Stomach (tissue), 9 donors: Measurements from ENCODE around the gene KRTAP20-3. TPM values are rescaled to one million over a fixed set of nuclear protein-coding genes. Genes with fewer than 3 reads are reported as not detected.

ENCODE experiments used
- DNase-seq, 2 donors: peaks; one replicate each; pipeline versions ENCODE4 v3.0.0 to v3.0.0-alpha.2; 2013 to 2019
- H3K27ac ChIP-seq, 5 donors: fragments of 200-600 bp in 4 of 5; sonication (generic) in 4 of 5; one replicate each; pipeline ENCODE4 v1.5.1; 2013 to 2019; ENCODE audit warnings: mild to moderate bottlenecking in 1 of 5, moderate library complexity in 1 of 5
- H3K27me3 ChIP-seq, 3 donors: fragments of 200-600 bp; sonication (generic); one replicate each; pipeline ENCODE4 v1.5.1; 2017 to 2019; ENCODE audit warnings: mixed run types in 1 of 3
- H3K36me3 ChIP-seq, 4 donors: fragments of 200-600 bp; sonication (generic); 1 replicate in 3 of 4; 2 replicates in 1 of 4; pipeline ENCODE4 v1.5.1; 2016 to 2019
- H3K4me1 ChIP-seq, 4 donors: fragments of 200-600 bp; sonication (generic); one replicate each; pipeline ENCODE4 v1.5.1; 2016 to 2019
- H3K4me3 ChIP-seq, 4 donors: fragments of 200-600 bp; sonication (generic) in 3 of 4; one replicate each; pipeline ENCODE4 v1.5.1; 2016 to 2019; ENCODE audit warnings: mild to moderate bottlenecking in 1 of 4
- H3K9me3 ChIP-seq, 4 donors: fragments of 200-600 bp; sonication (generic); one replicate each; pipeline ENCODE4 v1.5.1; 2016 to 2019
- CTCF ChIP-seq, 7 experiments: fragments of 450-650 bp in 4 of 7; fragments of 200-600 bp in 3 of 7; sonication (generic) in 3 of 7; IDR thresholded peaks; one replicate each; pipeline ENCODE4 v1.5.1; 2016 to 2019; ENCODE audit warnings: antibody characterized with exemption in 7 of 7, control low read depth in 2 of 7, mild to moderate bottlenecking in 1 of 7
- EP300 ChIP-seq: sonication (generic); formaldehyde crosslinking; IDR thresholded peaks from one replicate; pipeline ENCODE4 v1.6.1; 2017; ENCODE audit warnings: antibody characterized with exemption
- POLR2A ChIP-seq, 4 donors: fragments of 450-650 bp; IDR thresholded peaks; one replicate each; pipeline ENCODE4 v1.6.1; 2016; ENCODE audit warnings: antibody characterized with exemption in 4 of 4, control low read depth in 2 of 4, mild to moderate bottlenecking in 1 of 4, moderate library complexity in 1 of 4
- POLR2AphosphoS5 ChIP-seq, 3 donors: sonication (generic); formaldehyde crosslinking; IDR thresholded peaks; one replicate each; pipeline ENCODE4 v1.6.1; 2016; ENCODE audit warnings: antibody characterized with exemption in 3 of 3
- WGBS, 5 donors: extraction: QIAGEN DNeasy Blood & Tissue Kit in 3 of 5; methylation state at CpG; one replicate each; pipeline versions ENCODE4 v1.1.5 to v1.1.7; 2013 to 2018; 5-methylcytosine and 5-hydroxymethylcytosine counted together
- intact Hi-C: fragments of 100-400 bp; cut with DNase I; formaldehyde crosslinking; loops from one replicate; pipeline ENCODE4 v1.15.1; 2023; ENCODE audit warnings: low total_unique reads
- polyA plus RNA-seq, 3 donors: library from polyadenylated mRNA; stranded (reverse); fragments of 200-250 nt; gene quantifications; one replicate each; pipeline ENCODE4 v1.2.3, GENCODE V29; 2013
- total RNA-seq, 5 donors: library from RNA; depleted of rRNA; stranded (reverse); fragments of >200 nt; gene quantifications; one replicate each; pipeline versions ENCODE4 v1.1.0 to v1.2.3, GENCODE V29; 2014 to 2016
- donor health status: healthy with polysubstance abuse.
- donor health status: Bipolar disorder and iron deficiency.
- donor health status: healthy.

KRTAP20-3 gene
- total and polyA plus RNA-seq, 8 donors = not detected

DNA sequence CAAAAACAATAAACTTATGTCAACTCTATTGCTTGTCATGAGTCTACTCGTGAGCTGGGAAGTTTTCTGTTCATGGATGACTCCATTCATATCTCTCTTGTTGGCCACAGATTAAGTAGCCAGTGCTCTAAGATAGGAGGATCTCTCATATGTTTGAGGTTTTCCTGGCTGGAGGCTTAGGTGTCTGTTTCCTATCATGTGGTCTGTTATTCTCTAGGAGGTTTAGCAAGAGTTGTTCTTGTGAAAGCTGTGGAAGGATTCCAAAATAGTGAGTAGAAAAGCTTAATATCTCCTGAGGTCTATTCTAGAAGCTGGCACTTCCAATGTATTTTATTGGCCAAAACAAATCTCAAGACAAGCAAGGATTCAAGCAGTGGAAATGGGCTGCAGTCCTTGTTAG is 13.5 kb upstream of the KRTAP20-3 start:
- intact Hi-C loops = no loop called here
- H3K36me3 ChIP-seq = no peaks in the 10 kb centered on the region
- peak in 1 of 2 donors; percentile 3 for DNase-seq
- peaks cover 0 to 28% (median 14%) of the 10 kb centered on the region in 4 donors for H3K9me3 ChIP-seq
- no peak overlapping the region for H3K4me3 ChIP-seq
- H3K27ac ChIP-seq = no peak overlapping the region
- TF ChIP-seq CTCF (IDR thresholded peaks at IDR 0.05) (no peak), POLR2AphosphoS5 (IDR thresholded peaks at IDR 0.05) (no peak), EP300 (no peak), POLR2A (IDR thresholded peaks at IDR 0.05) (no peak)
- H3K4me1 ChIP-seq = no peaks in the 10 kb centered on the region
- H3K27me3 ChIP-seq = no peaks in the 10 kb centered on the region
- WGBS, 5 donors = 43 to 59% (median 56%) methylated on average over 1 of the region's 1 CpG

DNA sequence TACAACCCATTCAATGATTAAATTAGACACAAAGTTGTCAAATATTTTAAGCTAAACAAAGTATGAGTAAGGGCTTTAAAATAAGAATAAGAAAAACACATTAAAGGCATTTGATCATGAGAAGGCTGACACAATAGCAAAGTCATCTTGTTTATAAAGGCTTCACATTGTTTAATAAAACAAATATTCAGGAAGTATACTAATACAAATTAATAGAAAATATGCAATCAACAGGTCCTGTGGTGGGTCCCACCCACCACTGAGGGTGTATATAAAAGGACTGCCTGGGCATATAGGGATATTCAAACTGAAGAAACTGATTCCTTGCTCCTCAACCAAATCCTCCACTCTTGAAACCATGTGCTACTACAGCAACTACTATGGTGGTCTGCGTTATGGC is 7.8 kb upstream of the KRTAP20-3 start, which contains the start of gene KRTAP20-2:
KRTAP20-2 (plus strand) TSS at position 301 of the 400 bp plus-strand sequence; CDS start at position 359, 58 bp downstream.
- no peak for DNase-seq

GRCh38 chr21:30638686-30639085 is 4.0 kb upstream of the KRTAP20-3 start:
- Histone ChIP-seq H3K4me3 (no peak overlapping the region), H3K27me3 (no peaks in the 10 kb centered on the region), H3K4me1 (no peaks in the 10 kb centered on the region), H3K27ac (no peak overlapping the region), H3K9me3 (peaks cover 0 to 19% (median 3%) of the 10 kb centered on the region in 4 donors), H3K36me3 (no peaks in the 10 kb centered on the region)
- TF ChIP-seq POLR2AphosphoS5 (IDR thresholded peaks at IDR 0.05) (no peak), CTCF (IDR thresholded peaks at IDR 0.05) (no peak), EP300 (no peak), POLR2A (IDR thresholded peaks at IDR 0.05) (no peak)
- DNase-seq = no peak
- WGBS, 5 donors = 80 to 90% (median 85%) methylated on average over 3 of the region's 3 CpGs
- intact Hi-C loops = no loop called here

More for the DNA sequence above, 7.8 kb upstream of the KRTAP20-3 start, which contains the start of gene KRTAP20-2:
- Histone ChIP-seq H3K36me3 (no peaks in the 10 kb centered on the region), H3K4me3 (no peak within 1 kb of the TSS), H3K27me3 (no peaks in the 10 kb centered on the region), H3K27ac (no peak within 1 kb of the TSS), H3K9me3 (peaks cover 0 to 7% (median 4%) of the 10 kb centered on the region in 4 donors), H3K4me1 (no peaks in the 10 kb centered on the region)
- no peak for TF ChIP-seq POLR2A (IDR thresholded peaks at IDR 0.05)
- TF ChIP-seq EP300 = no peak
- TF ChIP-seq POLR2AphosphoS5 (IDR thresholded peaks at IDR 0.05) = no peak
- TF ChIP-seq CTCF (IDR thresholded peaks at IDR 0.05) = no peak
- WGBS, 5 donors = 86 to 100% (median 92%) methylated on average over 1 of the region's 1 CpG
- intact Hi-C loops = no loop called here

DNA sequence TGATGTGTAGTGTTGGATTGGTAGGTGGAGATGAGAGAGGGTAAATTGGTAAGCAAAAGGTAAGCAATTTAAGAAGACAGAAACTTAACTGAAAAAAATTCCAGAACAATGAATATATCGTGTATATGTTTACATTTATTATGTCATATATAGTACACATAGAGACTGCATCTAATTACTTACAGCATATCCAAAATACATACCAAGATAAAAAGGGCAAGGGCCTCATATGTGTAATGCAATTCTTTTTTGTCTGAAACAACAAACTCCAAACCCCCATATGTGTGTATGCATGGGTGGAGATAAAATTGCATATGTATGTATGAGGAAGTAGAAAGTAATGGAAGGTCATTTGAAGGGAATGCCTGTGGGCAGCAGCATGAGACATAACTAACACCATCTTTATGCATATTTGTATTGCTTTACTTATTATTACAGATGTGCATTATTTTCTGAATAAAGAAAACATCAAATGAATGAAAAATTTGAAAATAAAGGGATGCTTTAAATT is 4.3 kb downstream of the KRTAP20-3 start:
- Histone ChIP-seq H3K4me3 (no peak overlapping the region), H3K36me3 (no peaks in the 10 kb centered on the region), H3K27me3 (no peaks in the 10 kb centered on the region), H3K4me1 (no peaks in the 10 kb centered on the region), H3K9me3 (peaks cover 0 to 11% (median 0%) of the 10 kb centered on the region in 4 donors), H3K27ac (no peak overlapping the region)
- DNase-seq = no peak
- TF ChIP-seq POLR2A (IDR thresholded peaks at IDR 0.05) (no peak), EP300 (no peak), CTCF (IDR thresholded peaks at IDR 0.05) (no peak), POLR2AphosphoS5 (IDR thresholded peaks at IDR 0.05) (no peak)
- 56 to 79% (median 69%) methylated on average over 1 of the region's 1 CpG for WGBS, 5 donors
- intact Hi-C loops = no loop called here
